HEK293T (cell line): ENCODE measurements around the gene SMYD5.

Experiments used
- ELF4 ChIP-seq: fragments of 450-650 bp; IDR thresholded peaks from 2 replicates; pipeline ENCODE4 v1.6.1; 2017; ENCODE audit warnings: antibody characterized with exemption
- LEF1 ChIP-seq: fragments of 450-650 bp; IDR thresholded peaks from 2 replicates; pipeline ENCODE4 v1.6.1; 2017; ENCODE audit warnings: mild to moderate bottlenecking, borderline replicate concordance
- NFRKB ChIP-seq: fragments of 450-650 bp; IDR thresholded peaks from 2 replicates; pipeline ENCODE4 v1.6.1; 2016; ENCODE audit warnings: mild to moderate bottlenecking, moderate library complexity
- SUZ12 ChIP-seq: fragments of 450-650 bp; IDR thresholded peaks from 2 replicates; pipeline ENCODE4 v1.6.1; 2016; ENCODE audit warnings: mild to moderate bottlenecking
- TARDBP ChIP-seq: fragments of 450-650 bp; IDR thresholded peaks from 2 replicates; pipeline ENCODE4 v1.6.1; 2016

DNA sequence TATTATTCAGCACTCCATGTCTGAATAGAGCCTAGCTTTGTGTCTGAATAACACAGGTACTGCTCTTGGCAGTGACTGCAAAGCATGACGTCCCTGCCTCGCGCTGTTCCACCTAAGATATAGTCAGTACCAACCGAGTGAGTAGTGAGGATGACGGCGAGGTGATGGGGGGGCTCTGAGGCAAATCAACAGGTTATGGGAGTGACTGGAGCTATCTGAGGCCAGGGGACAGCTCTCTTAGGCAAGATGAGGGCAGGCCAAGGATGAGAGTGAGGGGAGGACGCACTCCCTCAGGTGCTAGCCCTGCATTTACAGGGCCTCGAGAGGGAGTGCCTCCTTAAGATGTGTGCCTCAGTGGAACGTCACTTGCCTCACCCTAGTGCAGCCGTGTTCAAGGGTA lies 39.8 kb upstream of the SMYD5 start:
- no peak for TF ChIP-seq ELF4
- TF ChIP-seq LEF1: no peak
- no peak for TF ChIP-seq TARDBP
- TF ChIP-seq NFRKB: no peak
- TF ChIP-seq SUZ12: no peak
